Heart right ventricle (tissue), 16 donors: ENCODE measurements around the gene IKZF2. TPM values are rescaled to one million over a fixed set of nuclear protein-coding genes. Genes with fewer than 3 reads are reported as not detected.

Experiments
- ATAC-seq, 8 donors: fragments of 200-7000 bp; cut with Tn5 transposase; one replicate each; pipeline ENCODE4 v1.9.1; 2020; ENCODE audit warnings: mild to moderate bottlenecking in 8 of 8, moderate library complexity in 8 of 8, moderate number of reproducible peaks in 1 of 8
- DNase-seq, 2 donors: peaks; one replicate each; pipeline ENCODE4 v3.0.0-alpha.2; 2020
- H3K27ac ChIP-seq, 10 donors: fragments of 200-600 bp; sonication (generic) in 2 of 10; one replicate each; pipeline versions ENCODE4 v1.5.0 to v1.8.0; 2020 to 2022; ENCODE audit warnings: mild to moderate bottlenecking in 3 of 10
- H3K27me3 ChIP-seq, 7 donors: fragments of 200-600 bp; one replicate each; pipeline ENCODE4 v1.8.0; 2021 to 2022; ENCODE audit warnings: mild to moderate bottlenecking in 2 of 7
- H3K36me3 ChIP-seq, 9 donors: fragments of 200-600 bp; sonication (generic) in 1 of 9; one replicate each; pipeline versions ENCODE4 v1.5.0 to v1.8.0; 2020 to 2022; ENCODE audit warnings: mild to moderate bottlenecking in 2 of 9
- H3K4me1 ChIP-seq, 9 donors: fragments of 200-600 bp; sonication (generic) in 1 of 9; one replicate each; pipeline versions ENCODE4 v1.5.0 to v1.8.0; 2020 to 2022; ENCODE audit warnings: mild to moderate bottlenecking in 4 of 9
- H3K4me3 ChIP-seq, 10 donors: fragments of 200-600 bp; sonication (generic) in 2 of 10; one replicate each; pipeline versions ENCODE4 v1.5.0 to v1.8.0; 2020 to 2022; ENCODE audit warnings: mild to moderate bottlenecking in 7 of 10, moderate library complexity in 2 of 10
- H3K9me3 ChIP-seq, 11 donors: fragments of 200-600 bp in 10 of 11; sonication (generic) in 2 of 11; one replicate each; pipeline versions ENCODE4 v1.5.0 to v1.8.0; 2013 to 2022; ENCODE audit warnings: mild to moderate bottlenecking in 2 of 11, control low read depth in 1 of 11, moderate library complexity in 1 of 11
- CTCF ChIP-seq, 9 donors: fragments of 200-600 bp; sonication (generic) in 2 of 9; IDR thresholded peaks; one replicate each; pipeline versions ENCODE4 v1.5.0 to v1.8.0; 2021 to 2022; ENCODE audit warnings: antibody characterized with exemption in 9 of 9, mild to moderate bottlenecking in 5 of 9, moderate library complexity in 1 of 9
- WGBS, 2 donors: extraction: QIAGEN DNeasy Blood & Tissue Kit; methylation state at CpG; one replicate each; pipeline ENCODE4 v1.1.7; 2013; ENCODE audit warnings: inconsistent platforms in 1 of 2; 5-methylcytosine and 5-hydroxymethylcytosine counted together
- intact Hi-C, 10 donors: fragments of 100-400 bp; cut with DNase I; formaldehyde crosslinking; loops; one replicate each; pipeline versions ENCODE4 v1.11.1 to v1.14.2; 2022
- polyA plus RNA-seq, 2 donors: library from polyadenylated mRNA; stranded (reverse); fragments of 200-250 nt; gene quantifications; one replicate each; pipeline ENCODE4 v1.2.3, GENCODE V29; 2013
- total RNA-seq, 10 donors: library from RNA; stranded (reverse); fragmentation: NEBNext Ultra II Directional in 3 of 10; extraction: Animal tissue kit (Norgen Biotek cat#: 25700) in 3 of 10; gene quantifications; one replicate each; pipeline versions ENCODE4 v1.2.1 to v1.2.4, GENCODE V29; 2021 to 2023
- donor health status: Arrhythmogenic right ventricular cardiomyopathy.
- donor health status: ischemic (EF 13 %, LVEDD 7.1; RV severe dilation, severe dysfunction).
- donor health status: healthy with polysubstance abuse.
- donor health status: DM: no; HTN: yes; CAD: no.
- donor health status: DM: no; HTN: no; CAD: no.
- donor health status: ischemic (EF 25% LVEDD 6.9; RV normal size, moderate dysfunction).
- donor health status: ischemic (EF 25% LVEDD 5.7; RV mildly dilated, moderate dysfunction).
- donor health status: healthy.
- donor health status: DM: yes; HTN: yes; CAD: no.
- donor health status: Ischemic cardiomyopathy.
- donor health status: ischemic (EF 35%, LVEDD 5.7; RV mildly dilated, moderate dysfunction).
- donor health status: nonischemic (EF 11% LVEDD 7.7; RV severe dilation, severe dysfunction).
- donor health status: DM: yes; HTN: yes; CAD: no.
- donor health status: PGD.
- donor health status: ischemic (EF 29% LVEDD 5.4; RV normal size, mild dysfunction).
- donor health status: nonischemic (EF 23%, LVEDD 6.1; RV moderate dilation, normal function).

IKZF2 gene
- total and polyA plus RNA-seq, 12 donors, result 0.36 to 8.1 (median 5.9) TPM

GRCh38 chr2:212956665-212957607, 194.5 kb downstream of the IKZF2 start:
- TF ChIP-seq CTCF (IDR thresholded peaks at IDR 0.05), result no peak
- H3K27ac ChIP-seq, result peak overlapping the region in 2 of 10 donors; percentile 13 to 27
- intact Hi-C loops, result no loop called here

GRCh38 chr2:212953170-212953920, 198.1 kb downstream of the IKZF2 start:
- no peaks in the 10 kb centered on the region for H3K9me3 ChIP-seq
- peak in 1 of 8 donors; percentile 13 for ATAC-seq
- H3K36me3 ChIP-seq, result no peaks in the 10 kb centered on the region
- no peak for TF ChIP-seq CTCF (IDR thresholded peaks at IDR 0.05)
- DNase-seq, result no peak
- intact Hi-C loops, result no loop called here
- H3K27me3 ChIP-seq, result no peaks in the 10 kb centered on the region
- H3K4me3 ChIP-seq, result no peak overlapping the region
- 64 to 86% methylated on average over 3 of the region's 3 CpGs for WGBS, 2 donors
- no peak overlapping the region for H3K27ac ChIP-seq
- H3K4me1 ChIP-seq, result peaks cover 0 to 26% (median 12%) of the 10 kb centered on the region in 9 donors

More at GRCh38 chr2:212956665-212957607, 194.5 kb downstream of the IKZF2 start:
- peaks cover 0 to 31% (median 14%) of the 10 kb centered on the region in 9 donors for H3K4me1 ChIP-seq
- no peaks in the 10 kb centered on the region for H3K36me3 ChIP-seq
- WGBS, 2 donors, result 33 to 60% methylated on average over 6 of the region's 6 CpGs
- DNase-seq, result no peak
- peak overlapping the region in 2 of 10 donors; percentile 2 to 20 for H3K4me3 ChIP-seq
- H3K27me3 ChIP-seq, result no peaks in the 10 kb centered on the region
- peak in 1 of 8 donors; percentile 34 for ATAC-seq
- no peaks in the 10 kb centered on the region for H3K9me3 ChIP-seq

- ATAC-seq, result no peak
- H3K36me3 ChIP-seq, result no peaks in the 10 kb centered on the region
Measured at GRCh38 chr2:212949786-212950185, 201.6 kb downstream of the IKZF2 start.

More at GRCh38 chr2:212949786-212950185, 201.6 kb downstream of the IKZF2 start:
- TF ChIP-seq CTCF (IDR thresholded peaks at IDR 0.05), result no peak
- 73 to 82% methylated on average over 1 of the region's 1 CpG for WGBS, 2 donors
- Histone ChIP-seq H3K27me3 (no peaks in the 10 kb centered on the region), H3K4me3 (no peak overlapping the region), H3K27ac (no peak overlapping the region), H3K4me1 (no peaks in the 10 kb centered on the region), H3K9me3 (no peaks in the 10 kb centered on the region)
- intact Hi-C loops, result loop anchor here in 1 of 10 donors (10.0 kb wide), 1 partner anchor 115 kb away; no protein-coding TSS in a partner anchor
- DNase-seq, result no peak

Other genes with a start within 250 kb of the IKZF2 start
- gene SPAG16, start 132.9 kb upstream of the IKZF2 start, total RNA-seq, result 10 to 100 TPM; 14.4 to 28.3 (median 19.7) TPM
- 1 to 10 TPM; 8.4 to 9.0 TPM for gene SPAG16, start 132.9 kb upstream of the IKZF2 start, polyA plus RNA-seq